GM21825 (cell line): Measurements from ENCODE around the gene UBE2J2.

Source experiments
- ATAC-seq: cut with Tn5 transposase; IDR thresholded peaks from one replicate; pipeline ENCODE4 v1.9.1; 2021; ENCODE audit warnings: mild to moderate bottlenecking, moderate library complexity; ENCODE audit not compliant: unreplicated experiment

The UBE2J2 gene

GRCh38 chr1:1282998-1283397, 9.3 kb upstream of the UBE2J2 start:
- ATAC-seq, result no peak

GRCh38 chr1:1281533-1282321, 8.1 kb upstream of the UBE2J2 start:
- no peak for ATAC-seq

GRCh38 chr1:1280782-1281481, 7.3 kb upstream of the UBE2J2 start:
- ATAC-seq, result no peak

- ATAC-seq, result no peak
These were observed 5.4 kb upstream of the UBE2J2 start for GRCh38 chr1:1279028-1279427.

- ATAC-seq, result no peak
These were observed 5.0 kb upstream of the UBE2J2 start for GRCh38 chr1:1278620-1279019.

- no peak for ATAC-seq
These were observed 2.2 kb upstream of the UBE2J2 start for GRCh38 chr1:1275836-1276235.

- no peak for ATAC-seq
These were observed 1.3 kb upstream of the UBE2J2 start for GRCh38 chr1:1274931-1275431.

DNA sequence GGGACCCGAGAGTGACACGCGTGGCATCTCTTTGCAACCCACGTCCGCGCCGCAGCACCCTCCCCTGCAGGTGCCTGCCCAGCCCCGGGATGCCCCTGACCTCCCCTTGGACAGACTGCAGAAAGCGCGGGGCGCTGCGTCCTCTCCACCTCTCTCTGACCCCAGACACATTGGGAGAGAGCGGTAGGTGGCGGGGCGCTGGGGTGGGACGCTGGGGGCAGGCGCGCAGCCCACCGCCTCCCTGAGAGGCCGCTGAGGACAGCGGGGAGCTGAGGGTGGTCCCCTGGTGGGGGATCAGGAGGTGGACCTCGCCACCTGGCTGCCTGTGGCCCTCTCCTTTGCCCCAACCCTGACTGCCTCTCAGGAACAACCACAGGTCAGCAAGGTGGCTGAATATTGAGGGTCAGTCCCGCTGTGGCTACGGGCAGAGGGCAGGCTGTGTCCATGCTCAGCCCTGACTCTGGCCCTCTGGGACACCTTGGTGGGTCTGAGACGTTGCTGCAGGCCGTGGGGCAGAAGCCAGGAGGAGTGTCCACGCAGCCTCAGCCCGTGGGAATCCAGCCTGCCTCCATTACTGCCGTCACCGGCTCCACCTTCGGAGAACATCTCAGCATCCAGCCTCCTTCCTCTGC, 761 bp upstream of the UBE2J2 start:
- ATAC-seq, result peak; percentile 18

DNA sequence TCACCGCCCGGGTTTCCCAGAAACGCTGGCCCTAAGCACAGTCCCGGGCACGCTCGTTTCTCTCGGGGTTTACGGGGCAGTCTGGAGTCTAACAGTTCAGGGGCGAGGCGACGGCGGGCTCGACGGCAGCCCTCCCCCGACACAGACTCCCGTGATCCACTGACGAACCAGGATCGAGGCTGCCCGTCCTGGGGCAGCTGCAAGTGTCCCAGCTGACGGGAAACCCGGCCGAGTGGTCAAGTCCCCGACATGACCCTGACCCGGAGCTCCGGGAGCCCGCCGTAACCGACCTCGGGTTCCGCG, 494 bp downstream of the UBE2J2 start:
- ATAC-seq, result no peak

DNA sequence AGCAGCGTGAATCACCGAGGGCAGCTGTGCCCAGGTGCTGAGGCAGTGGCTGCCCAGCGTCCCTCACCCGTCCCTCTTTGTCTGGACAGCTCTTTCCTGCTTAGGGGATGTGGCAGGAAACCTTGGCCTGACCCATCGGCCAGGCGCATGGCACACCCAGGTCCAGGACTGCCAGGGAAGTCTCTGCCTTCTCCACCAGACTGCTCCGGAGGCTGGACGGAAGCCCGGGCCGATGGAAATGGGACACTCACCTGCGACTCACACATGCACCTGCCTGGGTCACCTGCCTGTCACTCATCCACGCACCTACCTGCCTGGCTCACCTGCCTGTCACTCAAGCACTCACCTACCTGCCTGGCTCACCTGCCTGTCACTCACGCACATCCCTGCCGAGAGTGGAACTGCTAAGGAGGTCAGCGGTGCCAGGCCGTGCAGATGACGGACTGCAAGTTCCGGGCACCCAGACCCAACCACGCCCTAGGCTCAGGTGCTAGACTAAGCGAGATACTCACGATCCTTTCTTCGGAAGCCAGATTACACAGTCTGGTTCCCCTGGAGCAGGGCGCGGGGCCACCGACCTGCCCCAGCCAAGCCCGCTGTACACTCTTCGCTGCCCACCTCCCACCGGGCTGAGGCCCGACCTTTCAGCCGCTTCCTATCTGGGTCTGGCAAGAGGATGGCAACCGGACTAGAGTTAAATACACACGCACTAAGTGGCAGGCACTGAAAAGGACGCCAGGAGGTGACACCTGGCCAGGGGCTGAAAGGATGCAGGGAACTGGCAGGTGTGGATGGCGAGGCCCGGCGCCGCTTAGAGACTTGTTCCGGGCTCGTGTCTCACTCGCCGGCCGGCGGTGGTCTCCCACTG, 1.1 kb downstream of the UBE2J2 start:
- ATAC-seq, result no peak

GRCh38 chr1:1270813-1271212, 2.8 kb downstream of the UBE2J2 start:
- ATAC-seq, result no peak

GRCh38 chr1:1268284-1268682, 5.4 kb downstream of the UBE2J2 start:
- ATAC-seq, result no peak

GRCh38 chr1:1267488-1268283, 6.0 kb downstream of the UBE2J2 start:
- no peak for ATAC-seq

DNA sequence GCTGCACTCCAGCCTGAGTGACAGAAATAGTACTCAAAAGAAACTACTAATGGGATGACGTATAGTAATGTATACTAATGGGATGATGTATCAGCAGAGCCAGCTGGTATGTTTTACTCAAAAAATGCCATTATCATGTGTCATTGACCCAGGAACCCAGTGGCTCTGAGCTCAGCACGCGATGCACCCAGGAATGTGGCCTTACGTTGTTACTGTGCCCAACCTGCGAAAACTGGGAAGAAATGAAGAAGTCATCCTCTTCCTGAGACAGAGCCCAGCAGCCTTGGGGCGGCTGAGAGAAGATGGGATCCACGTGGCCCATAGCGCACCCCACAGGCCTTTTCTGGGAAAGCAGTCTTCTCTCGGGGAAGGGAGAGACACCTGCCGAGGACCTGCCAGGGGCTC, 8.8 kb downstream of the UBE2J2 start:
- no peak for ATAC-seq

DNA sequence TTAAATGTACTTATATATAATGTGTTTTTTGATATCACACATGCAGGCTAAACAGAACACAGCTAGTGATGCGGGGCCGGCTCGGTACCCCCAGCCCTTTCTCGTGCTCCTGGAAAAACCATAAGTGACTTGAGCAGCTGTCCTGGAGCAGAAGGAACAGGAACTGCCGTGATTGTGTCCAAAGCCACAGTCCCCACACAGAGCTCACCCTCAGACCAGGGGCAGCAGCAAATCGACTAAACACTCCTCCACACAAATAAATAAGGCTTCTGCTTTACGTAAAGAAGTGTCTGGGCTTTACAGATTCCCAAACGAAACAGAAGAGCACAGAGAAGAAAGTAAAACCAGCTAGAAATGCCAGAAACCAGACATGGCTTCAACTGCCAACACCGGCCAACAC, 9.6 kb downstream of the UBE2J2 start:
- ATAC-seq, result no peak

GRCh38 chr1:1262758-1263157, 10.9 kb downstream of the UBE2J2 start:
- ATAC-seq, result no peak

- ATAC-seq, result no peak
These were observed 11.6 kb downstream of the UBE2J2 start for GRCh38 chr1:1262071-1262470.

DNA sequence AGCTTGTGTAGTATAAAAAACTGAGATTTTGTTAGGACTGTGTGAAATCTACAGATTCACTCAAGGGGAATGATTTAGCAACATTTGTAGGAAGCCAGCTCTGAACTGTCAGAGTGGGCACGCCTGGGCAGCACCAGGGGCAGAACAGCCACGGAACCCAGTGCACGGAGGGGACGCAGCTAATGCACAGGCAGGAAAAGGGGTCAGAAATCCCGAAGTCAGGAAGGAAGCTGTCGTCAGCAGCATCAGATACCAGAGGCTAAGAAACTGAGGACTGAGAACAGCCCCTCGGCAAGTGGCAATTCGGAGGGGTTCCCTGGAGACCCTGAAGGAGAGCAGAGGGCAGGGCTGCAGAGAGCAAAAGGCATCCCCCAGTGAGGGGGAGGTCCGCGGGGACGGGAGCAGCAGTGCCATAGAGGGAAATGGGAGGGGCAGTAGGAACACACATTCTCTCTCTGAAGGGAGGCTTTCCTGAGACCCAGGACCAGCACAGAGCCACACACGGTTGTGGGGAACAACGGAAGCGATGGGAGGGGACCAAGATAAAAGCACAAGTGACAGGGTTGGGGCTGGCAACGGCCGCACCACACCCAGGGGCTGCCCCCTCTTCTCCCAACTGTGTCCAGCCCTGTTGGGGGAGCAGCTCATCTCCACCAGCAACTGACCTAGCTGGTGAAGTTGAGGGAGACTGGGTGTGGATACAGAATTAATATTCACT, 12.7 kb downstream of the UBE2J2 start:
- ATAC-seq, result no peak

DNA sequence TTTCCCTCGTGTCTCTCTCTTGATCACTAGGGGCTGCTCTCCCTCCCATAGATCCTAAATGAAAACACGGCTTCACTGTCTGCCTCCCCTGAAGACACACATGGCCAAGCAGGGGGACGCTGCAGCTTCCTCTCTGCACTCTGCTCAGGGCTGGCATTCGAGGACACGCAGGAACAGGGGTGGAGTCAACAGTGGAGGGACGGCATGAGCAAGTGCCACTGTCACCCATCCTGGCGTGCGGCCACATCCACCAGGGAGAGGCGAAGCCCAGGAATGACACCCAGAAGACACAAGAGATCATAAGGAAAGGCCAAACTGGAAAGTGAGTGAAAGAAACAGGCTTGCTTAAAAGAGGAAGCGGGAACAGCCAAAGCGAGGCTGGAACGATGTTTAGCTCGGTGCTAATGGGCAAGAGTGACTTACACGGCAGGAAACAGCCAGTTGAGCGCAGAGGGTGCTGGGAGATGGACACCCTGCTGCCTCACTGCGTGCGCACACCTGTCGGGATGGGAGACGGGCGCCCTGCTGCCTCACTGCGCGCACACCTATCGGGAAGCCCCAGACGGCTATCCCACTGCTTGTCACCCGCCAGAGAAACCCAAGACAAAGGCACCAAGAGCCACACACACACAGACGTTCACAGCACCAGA, 13.6 kb downstream of the UBE2J2 start:
- ATAC-seq, result no peak
